Measurements from ENCODE around the gene APCDD1L.

The APCDD1L gene

GRCh38 chr20:58526411-58526810, 11.2 kb upstream of the APCDD1L start:
- no peaks in the 10 kb centered on the region for H3K4me1 ChIP-seq (ENCODE audit: insufficient read depth, low read length, severe bottlenecking)
- H3F3A ChIP-seq (ENCODE audit: insufficient read depth, low read length), result no peaks in the 10 kb centered on the region
- no peak for TF ChIP-seq EZH2 (IDR thresholded peaks at IDR 0.05; ENCODE audit: borderline replicate concordance, low read length)
- no peak for TF ChIP-seq CTCF (IDR thresholded peaks at IDR 0.05; ENCODE audit: low read length)
- no peaks in the 10 kb centered on the region for H3K79me2 ChIP-seq (ENCODE audit: insufficient read depth, low read length)
- H3K27ac ChIP-seq (ENCODE audit: low read depth, low read length, poor library complexity, severe bottlenecking), result no peak overlapping the region
- no peak overlapping the region for H3K4me2 ChIP-seq (ENCODE audit: low read length)
- H3K9ac ChIP-seq (ENCODE audit: low read length), result no peak overlapping the region
- no peaks in the 10 kb centered on the region for H3K9me3 ChIP-seq (ENCODE audit: low read length)
- H4K20me1 ChIP-seq (ENCODE audit: insufficient read depth, low read length), result no peaks in the 10 kb centered on the region
- H3K9me2 ChIP-seq (ENCODE audit: low read depth, low read length), result no peaks in the 10 kb centered on the region
- H3K4me3 ChIP-seq (ENCODE audit: low read depth, low read length, poor library complexity, severe bottlenecking), result no peak overlapping the region
- no peaks in the 10 kb centered on the region for H3K27me3 ChIP-seq (ENCODE audit: insufficient read depth, low read length)
- no peak overlapping the region for H2AFZ ChIP-seq (ENCODE audit: low read length)
- no peaks in the 10 kb centered on the region for H3K36me3 ChIP-seq (ENCODE audit: insufficient read depth, low read length)

GRCh38 chr20:58524814-58525213, 9.6 kb upstream of the APCDD1L start:
- no peak overlapping the region for H3K4me3 ChIP-seq (ENCODE audit: low read depth, low read length, poor library complexity, severe bottlenecking)
- no peaks in the 10 kb centered on the region for H4K20me1 ChIP-seq (ENCODE audit: insufficient read depth, low read length)
- H3K9me3 ChIP-seq (ENCODE audit: low read length), result no peaks in the 10 kb centered on the region
- no peak overlapping the region for H2AFZ ChIP-seq (ENCODE audit: low read length)
- no peaks in the 10 kb centered on the region for H3F3A ChIP-seq (ENCODE audit: insufficient read depth, low read length)
- H3K9ac ChIP-seq (ENCODE audit: low read length), result no peak overlapping the region
- H3K9me2 ChIP-seq (ENCODE audit: low read depth, low read length), result no peaks in the 10 kb centered on the region
- H3K36me3 ChIP-seq (ENCODE audit: insufficient read depth, low read length), result no peaks in the 10 kb centered on the region
- no peak overlapping the region for H3K27ac ChIP-seq (ENCODE audit: low read depth, low read length, poor library complexity, severe bottlenecking)
- TF ChIP-seq CTCF (IDR thresholded peaks at IDR 0.05; ENCODE audit: low read length) (no peak), EZH2 (IDR thresholded peaks at IDR 0.05; ENCODE audit: borderline replicate concordance, low read length) (no peak)
- H3K27me3 ChIP-seq (ENCODE audit: insufficient read depth, low read length), result no peaks in the 10 kb centered on the region
- no peak overlapping the region for H3K4me2 ChIP-seq (ENCODE audit: low read length)
- no peaks in the 10 kb centered on the region for H3K79me2 ChIP-seq (ENCODE audit: insufficient read depth, low read length)
- no peaks in the 10 kb centered on the region for H3K4me1 ChIP-seq (ENCODE audit: insufficient read depth, low read length, severe bottlenecking)

GRCh38 chr20:58523971-58524315, 8.7 kb upstream of the APCDD1L start:
- no peaks in the 10 kb centered on the region for H3K36me3 ChIP-seq (ENCODE audit: insufficient read depth, low read length)
- no peak for TF ChIP-seq CTCF (IDR thresholded peaks at IDR 0.05; ENCODE audit: low read length)
- no peak for TF ChIP-seq EZH2 (IDR thresholded peaks at IDR 0.05; ENCODE audit: borderline replicate concordance, low read length)
- no peaks in the 10 kb centered on the region for H3F3A ChIP-seq (ENCODE audit: insufficient read depth, low read length)
- no peaks in the 10 kb centered on the region for H3K9me2 ChIP-seq (ENCODE audit: low read depth, low read length)
- H3K9ac ChIP-seq (ENCODE audit: low read length), result no peak overlapping the region
- H3K27me3 ChIP-seq (ENCODE audit: insufficient read depth, low read length), result no peaks in the 10 kb centered on the region
- H3K4me1 ChIP-seq (ENCODE audit: insufficient read depth, low read length, severe bottlenecking), result no peaks in the 10 kb centered on the region
- H3K27ac ChIP-seq (ENCODE audit: low read depth, low read length, poor library complexity, severe bottlenecking), result no peak overlapping the region
- no peaks in the 10 kb centered on the region for H3K79me2 ChIP-seq (ENCODE audit: insufficient read depth, low read length)
- H3K4me3 ChIP-seq (ENCODE audit: low read depth, low read length, poor library complexity, severe bottlenecking), result no peak overlapping the region
- H2AFZ ChIP-seq (ENCODE audit: low read length), result no peak overlapping the region
- H4K20me1 ChIP-seq (ENCODE audit: insufficient read depth, low read length), result no peaks in the 10 kb centered on the region
- H3K9me3 ChIP-seq (ENCODE audit: low read length), result no peaks in the 10 kb centered on the region
- no peak overlapping the region for H3K4me2 ChIP-seq (ENCODE audit: low read length)
